ENCODE results near the gene UNC13D.

GRCh38 chr17:75810216-75810615 is 34.0 kb downstream of the UNC13D start:
- no peak for TF ChIP-seq REST (IDR thresholded peaks at IDR 0.05; ENCODE audit: insufficient read depth in 1 of 2, low read depth in 2 of 2, low read length in 2 of 2)
- TF ChIP-seq POLR2AphosphoS5 (IDR thresholded peaks at IDR 0.05; ENCODE audit: low read depth, low read length) = no peak

Measured in PFSK-1 (cell line).